NCI-H1436 (cell line): ENCODE measurements around the gene CUL5.
A peak's percentile ranks its signal among the peaks of the same experiment; 100 is the strongest.

ENCODE experiments used
- DNase-seq: peaks from one replicate; lab custom pipeline; 2025; lab: John Stamatoyannopoulos, UW

The CUL5 gene

DNA sequence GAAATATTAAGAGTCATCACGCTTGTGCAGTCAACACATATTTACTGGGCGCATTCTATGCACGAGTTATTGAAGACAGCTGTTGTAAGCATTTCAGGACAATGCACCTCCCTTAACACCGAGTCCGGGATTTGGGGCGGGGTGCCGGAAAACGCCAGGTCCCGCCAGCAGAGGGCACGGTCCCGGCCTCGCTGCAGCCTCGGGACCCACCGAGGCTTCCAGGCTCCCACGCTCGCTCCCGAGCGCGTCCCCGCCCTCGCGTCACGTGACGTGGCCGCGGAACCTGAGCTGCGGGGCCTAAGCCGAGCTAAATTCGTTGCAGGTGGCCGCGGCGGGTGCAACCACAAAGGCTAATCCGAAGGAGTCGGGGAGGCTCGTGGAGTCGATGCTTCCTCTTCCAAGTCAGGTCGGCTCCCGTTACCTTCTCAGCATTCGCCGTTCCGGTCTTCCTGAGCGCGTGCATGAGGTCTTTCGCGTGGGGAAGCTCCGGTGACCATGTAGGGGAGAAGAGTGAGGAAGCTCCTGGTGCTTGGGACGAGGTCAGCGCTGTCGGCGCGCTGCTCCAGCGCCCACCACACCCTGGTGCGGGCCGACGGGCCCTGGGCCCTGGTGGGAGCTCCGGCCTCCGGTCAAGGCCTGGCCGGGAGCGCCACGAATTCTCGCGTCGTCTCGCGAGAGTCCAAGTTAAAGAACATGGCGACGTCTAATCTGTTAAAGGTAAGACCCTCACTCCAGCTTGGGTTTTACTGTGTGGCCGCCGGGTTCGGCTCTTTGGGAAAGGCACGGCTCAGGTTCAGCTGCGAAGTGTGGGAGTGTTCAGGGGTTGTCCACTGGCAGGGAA lies at the start of gene CUL5:
Gene CUL5, plus strand, starts transcription at position 243 of the 841 bp plus-strand sequence. Its CDS starts 451 bp downstream, at position 694.
- DNase-seq = peak; percentile 86

- DNase-seq = no peak
Measured at GRCh38 chr11:107961480-107961879, 47.2 kb upstream of the CUL5 start.

DNA sequence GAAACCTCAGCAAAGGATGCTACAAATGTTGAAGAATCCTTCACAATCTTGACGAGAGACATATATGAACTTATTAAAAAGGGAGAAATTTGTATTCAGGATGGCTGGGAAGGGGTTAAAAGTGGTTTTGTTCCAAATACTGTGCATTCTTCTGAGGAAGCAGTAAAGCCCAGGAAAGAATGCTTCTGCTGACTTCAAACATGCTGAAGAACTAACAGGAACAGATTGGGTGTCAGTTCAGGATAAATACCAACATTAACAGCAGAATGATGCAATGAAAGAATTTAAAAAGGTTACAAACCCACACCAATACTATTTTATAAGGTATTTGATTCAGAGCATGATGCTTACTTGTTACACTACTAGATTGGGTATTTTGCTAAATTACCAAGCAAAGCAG lies 46.5 kb upstream of the CUL5 start:
- no peak for DNase-seq

GRCh38 chr11:107963091-107963490 lies 45.6 kb upstream of the CUL5 start:
- no peak for DNase-seq

GRCh38 chr11:107969219-107969618 lies 39.5 kb upstream of the CUL5 start:
- no peak for DNase-seq

DNA sequence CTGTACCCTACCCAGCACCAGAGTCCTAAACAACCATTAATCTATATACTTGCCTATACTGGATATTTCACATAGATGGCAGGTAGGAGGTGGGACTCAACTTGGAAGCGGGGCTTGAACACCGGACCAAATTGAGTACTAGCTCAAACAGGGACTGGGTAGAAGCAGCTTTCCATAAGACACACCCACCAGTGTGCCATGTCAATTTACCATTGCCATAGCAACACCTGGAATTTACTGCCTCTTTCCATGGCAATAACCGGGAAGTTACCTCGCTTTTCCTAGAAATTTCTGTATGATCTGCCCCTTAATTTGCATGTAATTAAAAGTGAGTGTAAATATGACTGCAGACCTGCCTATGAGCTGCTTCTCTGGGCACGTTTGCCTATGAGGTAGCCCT lies 38.6 kb upstream of the CUL5 start:
- DNase-seq = no peak

DNA sequence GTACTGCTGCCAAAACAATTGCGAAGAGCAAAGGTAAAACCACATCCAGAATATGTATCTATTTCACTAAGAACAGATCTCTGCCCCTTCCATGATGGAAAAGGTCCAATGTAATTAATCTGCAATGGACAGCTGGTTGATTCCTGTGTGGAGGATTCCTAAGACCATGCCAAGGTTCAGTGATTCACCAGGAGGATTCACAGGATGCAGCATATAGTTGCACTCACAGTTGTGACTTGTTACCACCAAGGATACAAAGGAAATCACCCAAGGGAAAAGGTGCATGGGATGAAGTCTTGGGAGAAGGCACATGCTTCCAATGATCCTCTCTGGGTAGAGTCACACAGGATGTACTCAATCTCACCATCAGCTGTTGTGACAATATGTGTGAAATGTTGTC lies 35.1 kb upstream of the CUL5 start:
- DNase-seq = no peak

DNA sequence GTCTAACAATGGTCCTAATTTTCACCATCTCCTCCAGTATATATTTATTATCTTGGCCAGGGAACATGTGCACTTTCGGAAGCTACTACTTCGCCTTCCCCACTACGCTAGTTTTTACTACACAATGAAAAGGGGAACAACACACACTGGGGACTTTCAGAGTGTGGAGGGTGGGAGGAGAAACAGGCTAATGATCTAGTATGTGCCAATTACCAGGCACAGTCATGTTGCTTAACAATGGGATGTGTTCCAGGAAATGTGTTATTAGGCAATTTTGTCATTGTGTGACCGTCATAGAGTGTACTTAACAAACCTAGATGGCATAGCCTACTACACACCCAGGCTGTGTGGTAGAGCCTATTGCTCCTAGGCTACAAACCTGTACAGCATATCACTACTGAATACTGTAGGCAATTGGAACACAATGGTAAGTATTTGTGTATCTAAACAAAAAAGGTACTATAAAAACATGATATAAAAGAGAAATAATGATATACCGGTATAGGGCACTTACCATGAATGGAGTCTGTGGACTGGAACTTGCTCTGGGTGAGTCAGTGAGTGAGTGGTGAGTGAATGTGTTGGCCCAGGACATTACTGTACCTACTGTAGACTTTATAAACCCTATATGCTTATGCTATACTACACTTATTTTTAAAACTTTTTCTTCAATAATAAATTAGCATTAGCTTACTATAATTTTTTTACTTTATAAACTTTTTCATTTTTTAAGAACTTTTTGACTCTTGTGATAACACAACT lies 20.1 kb upstream of the CUL5 start:
- DNase-seq = peak; percentile 27

DNA sequence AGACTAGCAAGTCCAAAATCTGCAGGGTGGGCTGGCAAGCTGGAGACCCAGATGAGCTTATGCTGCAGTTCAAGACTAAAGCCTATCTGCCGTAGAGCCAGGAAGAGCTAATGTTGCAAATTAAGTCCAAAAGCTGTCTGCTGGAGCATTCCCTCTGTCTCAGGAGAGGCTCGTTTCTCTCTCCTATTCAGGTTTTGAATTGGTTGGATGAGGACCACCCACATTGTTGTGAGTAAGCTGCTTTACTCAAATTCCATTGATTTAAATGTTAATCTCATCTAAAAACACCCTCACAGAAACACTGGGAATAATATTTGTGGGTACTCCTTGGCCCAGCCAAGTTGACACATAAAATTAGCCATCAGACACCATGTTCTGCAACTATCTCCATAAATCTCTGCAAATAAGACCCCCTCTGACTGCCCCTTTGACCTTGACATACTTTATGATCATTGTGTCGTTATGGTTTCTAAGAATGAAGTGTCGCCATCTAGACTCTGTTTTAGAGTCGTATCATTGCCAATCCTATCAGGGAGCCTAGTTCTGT lies 16.8 kb upstream of the CUL5 start:
- DNase-seq = no peak

GRCh38 chr11:107996006-107996776 lies 12.5 kb upstream of the CUL5 start:
- no peak for DNase-seq

DNA sequence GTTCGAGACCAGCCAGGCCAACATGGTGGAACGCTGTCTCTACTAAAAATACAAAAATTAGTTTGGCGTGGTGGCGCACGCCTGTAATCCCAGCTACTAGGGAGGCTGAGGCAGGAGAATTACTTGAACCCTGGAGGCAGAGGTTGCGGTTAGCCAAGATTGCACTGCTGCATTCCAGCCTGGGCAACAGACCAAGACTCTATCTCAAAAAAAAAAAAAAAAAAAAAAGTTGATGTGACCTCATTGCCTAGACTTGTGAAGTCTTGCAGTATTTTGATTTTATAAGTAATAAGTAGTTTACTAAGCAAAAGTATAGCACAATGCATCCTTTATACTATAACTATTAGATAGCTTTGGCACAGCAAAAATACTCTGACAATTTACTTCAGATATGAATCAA lies 9.9 kb upstream of the CUL5 start:
- DNase-seq = no peak

- peak; percentile 46 for DNase-seq
Measured at GRCh38 chr11:107999759-108000455, 8.8 kb upstream of the CUL5 start.

DNA sequence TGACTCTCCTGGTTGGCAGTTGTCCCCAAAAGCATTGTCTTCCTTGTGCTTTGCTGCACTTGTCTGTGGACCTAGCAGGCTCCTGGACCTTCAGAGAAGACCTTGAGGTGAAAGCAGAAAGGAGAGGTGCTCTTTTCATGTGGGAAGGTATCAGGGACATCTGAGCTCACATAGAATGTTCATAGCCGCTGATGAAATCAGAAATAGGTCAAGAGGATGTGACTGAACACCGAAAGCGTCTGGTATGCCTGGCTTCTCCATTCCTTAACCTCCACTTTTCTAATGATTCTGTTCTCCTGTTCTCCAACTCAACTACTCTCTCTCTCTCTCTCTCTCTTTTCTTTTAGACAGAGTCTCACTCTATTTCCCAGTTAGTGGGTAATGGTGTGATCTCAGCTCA lies 6.2 kb upstream of the CUL5 start:
- DNase-seq = no peak

- DNase-seq = no peak
Measured at GRCh38 chr11:108003623-108004022, 5.1 kb upstream of the CUL5 start.

DNA sequence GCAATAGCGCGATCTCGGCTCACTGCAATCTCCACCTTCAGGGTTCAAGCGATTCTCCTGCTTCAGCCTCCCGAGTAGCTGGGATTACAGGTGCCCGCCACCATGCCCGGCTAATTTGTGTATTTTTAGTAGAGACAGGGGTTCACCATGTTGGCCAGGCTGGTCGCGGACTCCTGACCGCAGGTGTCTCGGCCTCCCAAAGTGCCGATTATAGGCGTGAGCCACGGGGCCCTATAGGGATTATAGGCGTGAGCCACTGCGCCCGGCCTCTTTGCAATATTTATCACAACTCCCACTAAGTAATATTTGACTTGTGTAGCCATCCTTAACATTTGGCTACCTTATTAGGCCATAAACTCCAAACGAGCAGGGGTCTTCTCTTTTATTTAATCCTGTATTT lies 879 bp upstream of the CUL5 start:
- no peak for DNase-seq

GRCh38 chr11:108009497-108010370 lies 1.0 kb downstream of the CUL5 start:
- no peak for DNase-seq

GRCh38 chr11:108012139-108012725 lies 3.5 kb downstream of the CUL5 start:
- no peak for DNase-seq

DNA sequence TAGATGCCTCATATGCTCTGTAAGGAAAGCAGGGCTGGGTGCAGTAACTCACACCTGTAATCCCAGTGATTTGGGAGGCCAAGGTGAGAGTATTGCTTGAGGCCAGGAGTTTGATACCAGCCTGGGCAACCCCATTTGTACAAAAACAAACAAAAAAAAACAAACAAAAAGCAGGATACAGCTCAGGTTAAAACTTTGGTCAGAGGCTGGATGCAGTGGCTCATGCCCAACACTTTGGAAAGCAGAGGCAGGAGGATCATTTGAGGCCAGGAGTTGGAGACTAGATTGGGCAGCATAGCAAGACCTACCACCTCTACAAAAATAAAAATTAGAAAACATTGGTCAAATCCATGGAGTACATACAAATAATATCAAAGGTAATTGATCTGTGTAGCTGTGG lies 7.9 kb downstream of the CUL5 start:
- DNase-seq = no peak

DNA sequence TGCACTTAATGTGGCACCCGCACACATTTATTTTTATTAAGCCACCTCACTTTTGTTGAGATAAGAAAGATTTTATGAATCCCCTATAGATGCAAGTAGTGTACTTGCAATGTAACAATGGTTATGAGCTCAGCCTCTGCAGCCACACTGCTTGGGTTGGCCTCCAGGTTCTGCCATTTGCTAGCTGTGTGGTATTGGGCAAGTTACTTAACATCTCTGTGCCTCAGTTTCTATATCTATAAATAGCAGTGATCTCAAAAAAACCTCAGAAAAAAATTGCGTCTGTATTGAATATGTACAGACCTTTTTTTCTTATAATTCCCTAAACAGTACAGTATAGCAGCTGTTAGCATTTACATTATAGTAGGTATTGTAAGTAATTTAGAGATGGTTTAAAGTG lies 10.0 kb downstream of the CUL5 start:
- no peak for DNase-seq

DNA sequence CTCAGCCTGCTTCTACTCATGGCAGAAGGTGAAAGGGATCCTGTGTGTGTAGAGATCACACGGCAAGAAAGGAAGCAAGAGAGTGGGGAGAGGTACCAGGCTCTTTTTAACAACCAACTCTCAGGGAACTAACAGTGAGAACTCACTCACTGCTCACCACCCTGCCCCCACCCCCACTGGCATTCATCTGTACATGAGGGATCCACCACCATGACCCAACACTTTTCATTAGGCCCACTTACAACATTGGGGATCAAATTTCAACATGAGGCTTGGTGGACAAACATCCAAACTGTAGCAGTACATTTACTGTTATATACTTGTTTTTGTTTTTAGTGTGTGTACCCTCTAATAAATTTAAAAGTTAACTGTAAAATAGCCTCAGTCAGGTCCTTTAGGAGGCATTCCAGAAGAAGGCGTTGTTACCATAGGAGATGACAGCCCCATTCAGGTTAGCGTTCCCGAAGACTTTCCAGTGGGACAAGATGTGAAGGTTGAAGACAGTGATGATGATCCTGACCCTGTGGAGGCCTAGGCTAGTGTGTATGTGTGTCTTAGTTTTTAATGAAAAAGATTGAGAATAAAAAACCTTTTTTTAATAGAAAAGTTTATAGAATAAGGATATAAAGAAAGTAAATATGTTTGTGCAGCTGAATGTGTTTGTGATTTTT lies 11.3 kb downstream of the CUL5 start:
- DNase-seq = no peak
